SK-N-SH treated with all-trans-retinoic acid at 6 μM for 48 hours (cell line): ENCODE measurements around the gene GHDC.

Source experiments
- ATAC-seq: fragments of 200-7000 bp; cut with Tn5 transposase; 3 replicates; pipeline ENCODE4 v1.9.1; 2020; ENCODE audit warnings: mild to moderate bottlenecking, moderate library complexity
- ARNTL ChIP-seq: fragments of 450-650 bp; formaldehyde crosslinking; IDR thresholded peaks from 2 replicates; pipeline ENCODE4 v1.5.0; 2020; ENCODE audit warnings: low read depth, mild to moderate bottlenecking, moderate library complexity, borderline replicate concordance
- BACH2 ChIP-seq: fragments of 250-450 bp; sonication (Bioruptor Pico); IDR thresholded peaks from 2 replicates; pipeline ENCODE4 v1.9.0; 2021; ENCODE audit warnings: mild to moderate bottlenecking, borderline replicate concordance
- CSDC2 ChIP-seq: fragments of 250-450 bp; sonication (Bioruptor Pico); IDR thresholded peaks from 2 replicates; pipeline ENCODE4 v1.5.0; 2020; ENCODE audit warnings: mild to moderate bottlenecking, moderate library complexity
- ESRRG ChIP-seq: fragments of 250-450 bp; sonication (Bioruptor Pico); IDR thresholded peaks from 2 replicates; pipeline ENCODE4 v1.6.1; 2021; ENCODE audit warnings: mild to moderate bottlenecking
- GLIS3 ChIP-seq: fragments of 250-450 bp; sonication (Bioruptor Pico); IDR thresholded peaks from 2 replicates; pipeline ENCODE4 v1.5.0; 2020; ENCODE audit warnings: mild to moderate bottlenecking, moderate library complexity
- ISL1 ChIP-seq: fragments of 250-450 bp; sonication (Bioruptor Pico); IDR thresholded peaks from 2 replicates; pipeline ENCODE4 v2.1.2; 2022; ENCODE audit warnings: mild to moderate bottlenecking, moderate library complexity
- OSR1 ChIP-seq: fragments of 250-450 bp; sonication (Bioruptor Pico); IDR thresholded peaks from 2 replicates; pipeline ENCODE4 v1.8.0; 2022; ENCODE audit warnings: moderate library complexity, mild to moderate bottlenecking, inconsistent platforms
- PPARA ChIP-seq: fragments of 250-450 bp; sonication (Bioruptor Pico); IDR thresholded peaks from 2 replicates; pipeline ENCODE4 v1.5.0; 2020; ENCODE audit warnings: mild to moderate bottlenecking, borderline replicate concordance
- RARB ChIP-seq: fragments of 250-450 bp; sonication (Bioruptor Pico); IDR thresholded peaks from 2 replicates; pipeline ENCODE4 v1.8.0; 2021; ENCODE audit warnings: mild to moderate bottlenecking, moderate library complexity
- SNAI2 ChIP-seq: fragments of 250-450 bp; sonication (Bioruptor Pico); IDR thresholded peaks from 2 replicates; pipeline ENCODE4 v1.5.0; 2020; ENCODE audit warnings: mild to moderate bottlenecking, moderate library complexity
- TCF4 ChIP-seq: fragments of 250-450 bp; sonication (Bioruptor Pico); IDR thresholded peaks from 2 replicates; pipeline ENCODE4 v1.8.0; 2021; ENCODE audit warnings: mild to moderate bottlenecking, moderate library complexity, borderline replicate concordance
- TOX ChIP-seq: fragments of 250-450 bp; sonication (Bioruptor Pico); IDR thresholded peaks from 2 replicates; pipeline ENCODE4 v1.8.0; 2021; ENCODE audit warnings: mild to moderate bottlenecking, moderate library complexity, borderline replicate concordance
- ZC3H10 ChIP-seq: fragments of 250-450 bp; sonication (Bioruptor Pico); IDR thresholded peaks from 2 replicates; pipeline ENCODE4 v1.5.1; 2021; ENCODE audit warnings: mild to moderate bottlenecking, moderate library complexity
- ZFP3 ChIP-seq: fragments of 250-450 bp; sonication (Bioruptor Pico); IDR thresholded peaks from 2 replicates; pipeline ENCODE4 v1.5.0; 2020; ENCODE audit warnings: mild to moderate bottlenecking, moderate library complexity
- ZFP30 ChIP-seq: fragments of 450-650 bp; formaldehyde crosslinking; IDR thresholded peaks from 2 replicates; pipeline ENCODE4 v1.5.0; 2022; ENCODE audit warnings: mild to moderate bottlenecking, moderate library complexity
- ZNF565 ChIP-seq: fragments of 450-650 bp; formaldehyde crosslinking; conservative IDR thresholded peaks from 2 replicates; pipeline ENCODE4 v1.5.0; 2020; ENCODE audit warnings: low read depth, mild to moderate bottlenecking, moderate library complexity
- ZNF70 ChIP-seq: fragments of 450-650 bp; formaldehyde crosslinking; IDR thresholded peaks from 2 replicates; pipeline ENCODE4 v1.5.0; 2020; ENCODE audit warnings: mild to moderate bottlenecking, moderate library complexity
- ZNF8 ChIP-seq: fragments of 450-650 bp; formaldehyde crosslinking; IDR thresholded peaks from 2 replicates; pipeline ENCODE4 v1.5.0; 2020; ENCODE audit warnings: mild to moderate bottlenecking, moderate library complexity
- TF ChIP-seq, protein P1 (sequence below): fragments of 250-450 bp; sonication (Bioruptor Pico); IDR thresholded peaks from 2 replicates; pipeline ENCODE4 v1.5.0; 2020; ENCODE audit warnings: mild to moderate bottlenecking, moderate library complexity
- TF ChIP-seq, protein P2 (sequence below): fragments of 250-450 bp; sonication (Bioruptor Pico); IDR thresholded peaks from 2 replicates; pipeline ENCODE4 v1.5.1; 2021; ENCODE audit warnings: mild to moderate bottlenecking, moderate library complexity
- TF ChIP-seq, protein P3 (sequence below): fragments of 250-450 bp; sonication (Bioruptor Pico); IDR thresholded peaks from 2 replicates; pipeline ENCODE4 v1.8.0; 2020; ENCODE audit warnings: mild to moderate bottlenecking, moderate library complexity, borderline replicate concordance

Gene GHDC

DNA sequence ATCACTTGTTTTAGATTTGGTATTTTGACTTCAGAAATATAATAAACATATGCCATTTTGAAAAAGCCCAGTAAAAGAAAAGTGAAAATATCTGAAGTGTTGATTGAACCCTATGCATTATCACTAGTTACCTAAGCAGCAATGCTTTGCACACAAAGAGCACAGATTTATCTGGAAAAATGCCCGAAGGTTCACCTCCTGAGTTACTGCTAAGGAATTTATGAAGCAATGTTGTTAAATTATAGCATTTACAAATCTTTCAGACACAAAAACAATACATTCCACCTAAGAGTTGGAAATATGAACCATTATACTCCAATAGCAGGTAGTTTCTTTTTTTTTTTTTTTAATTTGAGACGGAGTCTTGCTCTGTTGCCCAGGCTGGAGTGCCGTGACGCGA lies 38.9 kb upstream of the GHDC start (continued):
- TF ChIP-seq, protein P1, sequence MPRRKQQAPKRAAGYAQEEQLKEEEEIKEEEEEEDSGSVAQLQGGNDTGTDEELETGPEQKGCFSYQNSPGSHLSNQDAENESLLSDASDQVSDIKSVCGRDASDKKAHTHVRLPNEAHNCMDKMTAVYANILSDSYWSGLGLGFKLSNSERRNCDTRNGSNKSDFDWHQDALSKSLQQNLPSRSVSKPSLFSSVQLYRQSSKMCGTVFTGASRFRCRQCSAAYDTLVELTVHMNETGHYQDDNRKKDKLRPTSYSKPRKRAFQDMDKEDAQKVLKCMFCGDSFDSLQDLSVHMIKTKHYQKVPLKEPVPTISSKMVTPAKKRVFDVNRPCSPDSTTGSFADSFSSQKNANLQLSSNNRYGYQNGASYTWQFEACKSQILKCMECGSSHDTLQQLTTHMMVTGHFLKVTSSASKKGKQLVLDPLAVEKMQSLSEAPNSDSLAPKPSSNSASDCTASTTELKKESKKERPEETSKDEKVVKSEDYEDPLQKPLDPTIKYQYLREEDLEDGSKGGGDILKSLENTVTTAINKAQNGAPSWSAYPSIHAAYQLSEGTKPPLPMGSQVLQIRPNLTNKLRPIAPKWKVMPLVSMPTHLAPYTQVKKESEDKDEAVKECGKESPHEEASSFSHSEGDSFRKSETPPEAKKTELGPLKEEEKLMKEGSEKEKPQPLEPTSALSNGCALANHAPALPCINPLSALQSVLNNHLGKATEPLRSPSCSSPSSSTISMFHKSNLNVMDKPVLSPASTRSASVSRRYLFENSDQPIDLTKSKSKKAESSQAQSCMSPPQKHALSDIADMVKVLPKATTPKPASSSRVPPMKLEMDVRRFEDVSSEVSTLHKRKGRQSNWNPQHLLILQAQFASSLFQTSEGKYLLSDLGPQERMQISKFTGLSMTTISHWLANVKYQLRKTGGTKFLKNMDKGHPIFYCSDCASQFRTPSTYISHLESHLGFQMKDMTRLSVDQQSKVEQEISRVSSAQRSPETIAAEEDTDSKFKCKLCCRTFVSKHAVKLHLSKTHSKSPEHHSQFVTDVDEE = no peak
- TF ChIP-seq CSDC2 (CRISPR knock-in tag) (no peak), OSR1 (CRISPR knock-in tag) (no peak), ISL1 (CRISPR knock-in tag) (no peak), BACH2 (CRISPR knock-in tag) (no peak)

DNA sequence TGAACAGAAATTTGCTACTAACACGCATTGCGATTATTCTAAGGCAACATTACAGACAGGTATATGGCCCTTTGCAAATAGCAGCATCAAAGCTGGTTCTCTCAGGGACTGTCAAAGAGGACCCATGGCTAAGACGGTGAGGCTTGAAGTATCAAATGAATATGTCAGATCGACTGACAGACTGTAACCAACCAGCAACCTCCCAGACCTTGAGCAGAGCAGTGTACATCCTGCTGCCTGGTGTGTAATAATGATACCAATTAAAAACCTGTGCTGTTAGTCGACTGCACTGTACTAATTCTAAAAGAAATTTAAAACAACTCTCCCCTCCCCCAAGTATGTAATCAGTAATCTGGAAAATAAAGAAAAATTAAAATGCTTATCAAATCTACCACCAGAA lies 35.9 kb upstream of the GHDC start:
- TF ChIP-seq ZNF565 (CRISPR knock-in tag) (no peak), CSDC2 (CRISPR knock-in tag) (no peak), ZNF70 (CRISPR knock-in tag) (no peak)
- no peak for ATAC-seq

DNA sequence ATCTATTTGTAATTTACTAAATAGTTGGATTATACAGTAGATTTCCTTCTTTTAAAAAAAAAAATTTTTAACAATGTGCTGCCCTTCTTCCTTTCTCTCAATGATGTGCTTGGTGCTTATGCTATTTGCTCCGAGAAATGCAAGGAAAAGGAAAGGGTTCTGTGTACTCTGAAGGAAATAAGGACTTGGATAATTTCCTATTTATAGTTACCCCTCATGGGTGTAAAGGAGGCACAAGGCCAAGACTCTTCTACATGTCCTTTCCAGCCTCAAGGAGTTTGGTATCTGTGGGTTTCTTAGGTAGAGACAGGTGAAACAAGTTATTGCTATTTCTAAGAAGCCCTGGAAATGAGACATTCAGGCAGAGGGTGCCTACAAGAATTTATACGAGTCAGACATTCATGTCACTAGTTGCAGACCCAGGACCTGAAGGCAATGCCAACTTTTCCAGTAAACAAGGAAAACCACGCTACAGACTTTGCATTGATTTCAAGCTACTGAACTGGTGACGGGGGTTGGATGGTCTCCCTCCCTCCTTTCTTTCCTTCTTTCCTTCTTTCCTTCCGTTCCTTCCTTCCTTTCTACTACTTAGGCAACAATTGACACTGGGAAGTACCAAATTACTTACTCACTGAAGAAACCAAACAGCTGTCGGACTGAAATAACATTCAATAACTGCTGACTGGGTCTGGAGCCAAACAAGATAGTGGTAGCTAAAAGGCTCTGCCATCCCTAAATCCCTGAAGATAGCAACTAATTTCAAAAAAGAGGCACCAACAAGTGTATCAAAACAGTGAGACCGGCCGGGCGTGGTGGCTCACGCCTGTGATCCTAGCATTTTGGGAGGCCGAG lies 33.8 kb upstream of the GHDC start:
- no peak for ATAC-seq
- TF ChIP-seq ESRRG (CRISPR knock-in tag) = no peak
- TF ChIP-seq ZNF565 (CRISPR knock-in tag) = no peak
- no peak for TF ChIP-seq ISL1 (CRISPR knock-in tag)
- no peak for TF ChIP-seq TCF4 (CRISPR knock-in tag)
- TF ChIP-seq SNAI2 (CRISPR knock-in tag) = no peak
- TF ChIP-seq OSR1 (CRISPR knock-in tag) = no peak
- no peak for TF ChIP-seq ZFP30 (CRISPR knock-in tag)
- no peak for TF ChIP-seq RARB
- no peak for TF ChIP-seq ZNF70 (CRISPR knock-in tag)
- TF ChIP-seq PPARA (CRISPR knock-in tag) = no peak
- no peak for TF ChIP-seq TOX (CRISPR knock-in tag)
- no peak for TF ChIP-seq ARNTL (CRISPR knock-in tag)
- TF ChIP-seq, protein P2, sequence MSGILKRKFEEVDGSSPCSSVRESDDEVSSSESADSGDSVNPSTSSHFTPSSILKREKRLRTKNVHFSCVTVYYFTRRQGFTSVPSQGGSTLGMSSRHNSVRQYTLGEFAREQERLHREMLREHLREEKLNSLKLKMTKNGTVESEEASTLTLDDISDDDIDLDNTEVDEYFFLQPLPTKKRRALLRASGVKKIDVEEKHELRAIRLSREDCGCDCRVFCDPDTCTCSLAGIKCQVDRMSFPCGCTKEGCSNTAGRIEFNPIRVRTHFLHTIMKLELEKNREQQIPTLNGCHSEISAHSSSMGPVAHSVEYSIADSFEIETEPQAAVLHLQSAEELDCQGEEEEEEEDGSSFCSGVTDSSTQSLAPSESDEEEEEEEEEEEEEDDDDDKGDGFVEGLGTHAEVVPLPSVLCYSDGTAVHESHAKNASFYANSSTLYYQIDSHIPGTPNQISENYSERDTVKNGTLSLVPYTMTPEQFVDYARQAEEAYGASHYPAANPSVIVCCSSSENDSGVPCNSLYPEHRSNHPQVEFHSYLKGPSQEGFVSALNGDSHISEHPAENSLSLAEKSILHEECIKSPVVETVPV = no peak
- TF ChIP-seq, protein P1 = no peak
- TF ChIP-seq ZC3H10 (CRISPR knock-in tag) = no peak
- no peak for TF ChIP-seq GLIS3 (CRISPR knock-in tag)

DNA sequence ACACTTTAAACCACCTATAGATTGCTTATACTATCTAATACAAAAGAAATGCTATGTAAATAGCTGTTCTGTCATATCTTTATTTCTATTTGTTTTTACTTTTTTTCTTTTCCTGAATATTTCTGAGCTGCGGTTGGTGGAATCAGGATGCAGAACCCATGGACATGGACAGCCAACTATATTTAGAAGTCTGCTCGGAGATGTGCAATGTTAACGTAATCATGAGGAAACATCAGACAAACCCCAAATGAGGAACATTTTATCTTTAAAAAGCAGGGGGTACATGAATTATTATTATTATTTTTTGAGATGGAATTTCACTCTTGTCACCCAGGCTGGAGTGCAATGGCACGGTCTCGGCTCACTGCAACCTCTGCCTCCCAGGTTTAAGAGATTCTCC lies 31.4 kb upstream of the GHDC start:
- no peak for ATAC-seq
- TF ChIP-seq CSDC2 (CRISPR knock-in tag) (no peak), GLIS3 (CRISPR knock-in tag) (no peak), BACH2 (CRISPR knock-in tag) (no peak), OSR1 (CRISPR knock-in tag) (no peak), RARB (no peak), TOX (CRISPR knock-in tag) (no peak)
- TF ChIP-seq, all 23 proteins: peak for 0

DNA sequence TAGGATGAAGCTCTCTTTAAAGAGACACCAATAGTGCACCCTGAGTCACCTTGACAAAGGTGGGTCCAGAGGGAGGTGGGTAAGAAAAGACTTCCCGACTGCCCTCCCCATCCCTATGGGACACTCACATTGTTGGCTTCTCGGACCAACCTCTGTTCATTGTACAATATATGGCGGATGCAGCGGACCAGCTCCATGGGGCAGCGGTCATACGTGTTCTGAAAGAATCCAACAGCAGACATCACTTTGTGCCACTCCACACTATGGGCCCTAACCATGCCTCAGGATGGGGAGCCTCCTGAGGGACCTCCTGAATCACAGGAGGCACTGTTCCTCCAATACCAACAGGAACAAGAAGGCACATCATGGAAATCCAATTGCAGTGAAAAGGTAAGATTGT lies 30.4 kb upstream of the GHDC start:
- ATAC-seq = no peak
- TF ChIP-seq TOX (CRISPR knock-in tag) (no peak), ZNF8 (no peak), ZNF70 (CRISPR knock-in tag) (no peak), SNAI2 (CRISPR knock-in tag) (no peak), ZC3H10 (CRISPR knock-in tag) (no peak), GLIS3 (CRISPR knock-in tag) (no peak), ARNTL (CRISPR knock-in tag) (no peak), OSR1 (CRISPR knock-in tag) (no peak), ZNF565 (CRISPR knock-in tag) (no peak), ZFP3 (no peak), ESRRG (CRISPR knock-in tag) (no peak), TCF4 (CRISPR knock-in tag) (no peak)
- TF ChIP-seq, protein P3, sequence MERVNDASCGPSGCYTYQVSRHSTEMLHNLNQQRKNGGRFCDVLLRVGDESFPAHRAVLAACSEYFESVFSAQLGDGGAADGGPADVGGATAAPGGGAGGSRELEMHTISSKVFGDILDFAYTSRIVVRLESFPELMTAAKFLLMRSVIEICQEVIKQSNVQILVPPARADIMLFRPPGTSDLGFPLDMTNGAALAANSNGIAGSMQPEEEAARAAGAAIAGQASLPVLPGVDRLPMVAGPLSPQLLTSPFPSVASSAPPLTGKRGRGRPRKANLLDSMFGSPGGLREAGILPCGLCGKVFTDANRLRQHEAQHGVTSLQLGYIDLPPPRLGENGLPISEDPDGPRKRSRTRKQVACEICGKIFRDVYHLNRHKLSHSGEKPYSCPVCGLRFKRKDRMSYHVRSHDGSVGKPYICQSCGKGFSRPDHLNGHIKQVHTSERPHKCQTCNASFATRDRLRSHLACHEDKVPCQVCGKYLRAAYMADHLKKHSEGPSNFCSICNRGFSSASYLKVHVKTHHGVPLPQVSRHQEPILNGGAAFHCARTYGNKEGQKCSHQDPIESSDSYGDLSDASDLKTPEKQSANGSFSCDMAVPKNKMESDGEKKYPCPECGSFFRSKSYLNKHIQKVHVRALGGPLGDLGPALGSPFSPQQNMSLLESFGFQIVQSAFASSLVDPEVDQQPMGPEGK (CRISPR knock-in tag) = no peak
- TF ChIP-seq, protein P2 = no peak
- TF ChIP-seq, all 23 proteins: peak for 0
